GM19467 (cell line): ENCODE measurements around the gene SRC.

Experiments used
- ATAC-seq: cut with Tn5 transposase; IDR thresholded peaks from one replicate; pipeline ENCODE4 v1.9.1; 2021; ENCODE audit warnings: mild to moderate bottlenecking, moderate library complexity; ENCODE audit not compliant: unreplicated experiment

The SRC gene

GRCh38 chr20:37348792-37349516 lies 3.0 kb downstream of the SRC start:
- ATAC-seq = no peak

GRCh38 chr20:37349517-37350491 lies 3.9 kb downstream of the SRC start:
- ATAC-seq = no peak

GRCh38 chr20:37350649-37351574 lies 5.0 kb downstream of the SRC start:
- ATAC-seq = no peak

- ATAC-seq = no peak
Measured at GRCh38 chr20:37351689-37352607, 6.0 kb downstream of the SRC start.

GRCh38 chr20:37352608-37352980 lies 6.7 kb downstream of the SRC start:
- no peak for ATAC-seq

GRCh38 chr20:37353285-37353849 lies 7.4 kb downstream of the SRC start:
- ATAC-seq = no peak

GRCh38 chr20:37354210-37355195 lies 8.6 kb downstream of the SRC start:
- no peak for ATAC-seq

GRCh38 chr20:37355252-37356180 lies 9.6 kb downstream of the SRC start:
- ATAC-seq = no peak

GRCh38 chr20:37356387-37356786 lies 10.4 kb downstream of the SRC start:
- no peak for ATAC-seq

- ATAC-seq = no peak
Measured at GRCh38 chr20:37356961-37357371, 11.0 kb downstream of the SRC start.

GRCh38 chr20:37357481-37358365 lies 11.8 kb downstream of the SRC start:
- ATAC-seq = no peak

GRCh38 chr20:37358366-37359150 lies 12.6 kb downstream of the SRC start:
- no peak for ATAC-seq

- no peak for ATAC-seq
Measured at GRCh38 chr20:37359331-37359730, 13.4 kb downstream of the SRC start.

- ATAC-seq = no peak
Measured at GRCh38 chr20:37359836-37360235, 13.9 kb downstream of the SRC start.

GRCh38 chr20:37360391-37361115 lies 14.6 kb downstream of the SRC start:
- no peak for ATAC-seq
